WTC11 (cell line): ENCODE measurements around the gene ABHD3. TPM values are rescaled to one million over a fixed set of nuclear protein-coding genes. Genes with fewer than 3 reads are reported as not detected.

ENCODE experiments used
- ATAC-seq: fragments of 200-7000 bp; cut with Tn5 transposase; 2 replicates; pipeline ENCODE4 v1.10.0; 2021; ENCODE audit warnings: mild to moderate bottlenecking, moderate library complexity
- CTCF ChIA-PET: fragments of 300-600 bp; sonication (Branson Sonifier 250); formaldehyde crosslinking; loops from one replicate; lab custom pipeline; 2021; ENCODE audit warnings: antibody characterized with exemption; lab: Charles Lee
- POLR2A ChIA-PET: fragments of 350-600 bp; sonication (Branson Sonifier 250); formaldehyde crosslinking; loops from one replicate; lab custom pipeline; 2021; ENCODE audit warnings: antibody characterized with exemption; lab: Charles Lee
- DNase-seq: peaks from one replicate; pipeline ENCODE4 v3.0.0; 2021; ENCODE audit warnings: low spot score
- H3K27ac Mint-ChIP-seq: 2 replicates; pipeline ENCODE4 v1.8.0; 2021; ENCODE audit warnings: mixed read lengths
- H3K27me3 Mint-ChIP-seq: 2 replicates; pipeline ENCODE4 v1.8.0; 2021; ENCODE audit warnings: low read depth, mild to moderate bottlenecking, moderate library complexity, mixed read lengths
- H3K36me3 Mint-ChIP-seq: 2 replicates; pipeline ENCODE4 v1.8.0; 2021; ENCODE audit warnings: mixed read lengths
- H3K4me1 Mint-ChIP-seq: 2 replicates; pipeline ENCODE4 v1.8.0; 2022; ENCODE audit warnings: mixed read lengths
- H3K4me3 Mint-ChIP-seq: 2 replicates; pipeline ENCODE4 v1.8.0; 2021; ENCODE audit warnings: mild to moderate bottlenecking, moderate library complexity, mixed read lengths
- H3K9me3 Mint-ChIP-seq: 2 replicates; pipeline ENCODE4 v1.8.0; 2021; ENCODE audit warnings: mixed read lengths
- ATF3 ChIP-seq: sonication (generic); formaldehyde crosslinking; conservative IDR thresholded peaks from 2 replicates; pipeline ENCODE4 v1.8.1; 2022; ENCODE audit warnings: mild to moderate bottlenecking, missing genetic modification reagents
- ATF6 ChIP-seq: sonication (generic); formaldehyde crosslinking; IDR thresholded peaks from 2 replicates; pipeline ENCODE4 v1.8.1; 2023; ENCODE audit warnings: mild to moderate bottlenecking, missing genetic modification reagents
- EMX1 ChIP-seq: fragments of 250-450 bp; sonication (Bioruptor Pico); IDR thresholded peaks from 2 replicates; pipeline ENCODE4 v1.8.0; 2021; ENCODE audit warnings: mild to moderate bottlenecking
- HMGA2 ChIP-seq: fragments of 250-450 bp; sonication (Bioruptor Pico); IDR thresholded peaks from 2 replicates; pipeline ENCODE4 v1.4.0; 2021; ENCODE audit warnings: mild to moderate bottlenecking, moderate library complexity
- IRF1 ChIP-seq: sonication (generic); formaldehyde crosslinking; IDR thresholded peaks from 2 replicates; pipeline ENCODE4 v1.8.0; 2023; ENCODE audit warnings: missing genetic modification reagents
- NFATC4 ChIP-seq: fragments of 250-450 bp; sonication (Bioruptor Pico); IDR thresholded peaks from 2 replicates; pipeline ENCODE4 v1.9.0; 2021; ENCODE audit warnings: mild to moderate bottlenecking
- NFYB ChIP-seq: sonication (generic); formaldehyde crosslinking; conservative IDR thresholded peaks from 2 replicates; pipeline ENCODE4 v1.8.0; 2022; ENCODE audit warnings: low read depth, missing genetic modification reagents
- PREB ChIP-seq: sonication (generic); formaldehyde crosslinking; IDR thresholded peaks from 2 replicates; pipeline ENCODE4 v1.8.1; 2022; ENCODE audit warnings: mild to moderate bottlenecking, missing genetic modification reagents, moderate library complexity, borderline replicate concordance
- TCF7 ChIP-seq: sonication (generic); formaldehyde crosslinking; IDR thresholded peaks from 2 replicates; pipeline ENCODE4 v1.8.0; 2022; ENCODE audit warnings: mild to moderate bottlenecking, low read depth, missing genetic modification reagents, moderate library complexity
- TEAD1 ChIP-seq: sonication (generic); formaldehyde crosslinking; IDR thresholded peaks from 2 replicates; pipeline ENCODE4 v1.8.0; 2022; ENCODE audit warnings: mild to moderate bottlenecking, missing genetic modification reagents
- ZNF416 ChIP-seq: fragments of 250-450 bp; sonication (Bioruptor Pico); IDR thresholded peaks from 2 replicates; pipeline ENCODE4 v1.9.0; 2021; ENCODE audit warnings: mild to moderate bottlenecking, inconsistent platforms
- ZNF425 ChIP-seq: fragments of 250-450 bp; sonication (Bioruptor Pico); conservative IDR thresholded peaks from 2 replicates; pipeline ENCODE4 v1.9.0; 2021; ENCODE audit warnings: mild to moderate bottlenecking
- total RNA-seq: library from RNA; stranded (reverse); gene quantifications from 3 replicates; pipeline ENCODE4 v1.2.3, GENCODE V29; 2021
- TF ChIP-seq, protein P1 (sequence below): sonication (generic); formaldehyde crosslinking; IDR thresholded peaks from 2 replicates; pipeline ENCODE4 v1.8.1; 2023; ENCODE audit warnings: mild to moderate bottlenecking, moderate library complexity, missing genetic modification reagents
- TF ChIP-seq, protein P2 (sequence below): sonication (generic); formaldehyde crosslinking; IDR thresholded peaks from 2 replicates; pipeline ENCODE4 v1.8.1; 2023; ENCODE audit warnings: mild to moderate bottlenecking, missing genetic modification reagents, moderate library complexity
- TF ChIP-seq, protein P3 (sequence below): fragments of 250-450 bp; sonication (Bioruptor Pico); IDR thresholded peaks from 2 replicates; pipeline ENCODE4 v2.1.2; 2022; ENCODE audit warnings: mild to moderate bottlenecking, moderate library complexity

The ABHD3 gene
- total RNA-seq, 1 experiment from 2014 or later: 11.1 TPM

DNA sequence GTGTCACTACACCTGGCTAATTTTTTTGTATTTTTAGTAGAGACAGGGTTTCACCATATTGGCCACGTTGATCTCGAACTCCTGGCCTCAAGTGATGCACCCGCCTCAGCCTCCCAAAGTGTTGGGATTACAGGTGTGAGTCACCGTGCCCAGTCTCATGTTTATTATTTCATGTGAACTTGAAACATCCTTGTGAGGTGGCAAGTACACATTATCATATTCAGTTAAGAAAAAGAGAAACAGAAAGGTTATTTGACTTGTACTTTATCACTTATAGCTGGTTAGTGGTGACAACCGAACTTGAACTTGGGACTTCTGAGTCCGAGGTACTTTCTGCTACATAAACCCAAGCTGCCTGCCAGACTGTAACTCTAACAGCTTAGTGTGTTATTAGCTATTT, 24.4 kb downstream of the ABHD3 start:
- H3K36me3 Mint-ChIP-seq: no peaks in the 10 kb centered on the region
- CTCF ChIA-PET: no interaction called here
- H3K4me3 Mint-ChIP-seq: no peak overlapping the region
- H3K27ac Mint-ChIP-seq: no peak overlapping the region
- no peak for ATAC-seq
- TF ChIP-seq, protein P1, sequence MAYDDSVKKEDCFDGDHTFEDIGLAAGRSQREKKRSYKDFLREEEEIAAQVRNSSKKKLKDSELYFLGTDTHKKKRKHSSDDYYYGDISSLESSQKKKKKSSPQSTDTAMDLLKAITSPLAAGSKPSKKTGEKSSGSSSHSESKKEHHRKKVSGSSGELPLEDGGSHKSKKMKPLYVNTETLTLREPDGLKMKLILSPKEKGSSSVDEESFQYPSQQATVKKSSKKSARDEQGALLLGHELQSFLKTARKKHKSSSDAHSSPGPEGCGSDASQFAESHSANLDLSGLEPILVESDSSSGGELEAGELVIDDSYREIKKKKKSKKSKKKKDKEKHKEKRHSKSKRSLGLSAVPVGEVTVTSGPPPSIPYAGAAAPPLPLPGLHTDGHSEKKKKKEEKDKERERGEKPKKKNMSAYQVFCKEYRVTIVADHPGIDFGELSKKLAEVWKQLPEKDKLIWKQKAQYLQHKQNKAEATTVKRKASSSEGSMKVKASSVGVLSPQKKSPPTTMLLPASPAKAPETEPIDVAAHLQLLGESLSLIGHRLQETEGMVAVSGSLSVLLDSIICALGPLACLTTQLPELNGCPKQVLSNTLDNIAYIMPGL (CRISPR knock-in tag): no peak
- TF ChIP-seq PREB (CRISPR knock-in tag) (no peak), ATF6 (CRISPR knock-in tag) (no peak), ZNF425 (CRISPR knock-in tag) (no peak), NFATC4 (CRISPR knock-in tag) (no peak), NFYB (CRISPR knock-in tag) (no peak), ZNF416 (CRISPR knock-in tag) (no peak), EMX1 (CRISPR knock-in tag) (no peak), HMGA2 (CRISPR knock-in tag) (no peak), TCF7 (CRISPR knock-in tag) (no peak), TEAD1 (no peak), IRF1 (CRISPR knock-in tag) (no peak), ATF3 (no peak)
- TF ChIP-seq, protein P2, sequence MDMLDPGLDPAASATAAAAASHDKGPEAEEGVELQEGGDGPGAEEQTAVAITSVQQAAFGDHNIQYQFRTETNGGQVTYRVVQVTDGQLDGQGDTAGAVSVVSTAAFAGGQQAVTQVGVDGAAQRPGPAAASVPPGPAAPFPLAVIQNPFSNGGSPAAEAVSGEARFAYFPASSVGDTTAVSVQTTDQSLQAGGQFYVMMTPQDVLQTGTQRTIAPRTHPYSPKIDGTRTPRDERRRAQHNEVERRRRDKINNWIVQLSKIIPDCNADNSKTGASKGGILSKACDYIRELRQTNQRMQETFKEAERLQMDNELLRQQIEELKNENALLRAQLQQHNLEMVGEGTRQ (CRISPR knock-in tag): no peak
- TF ChIP-seq, protein P3, sequence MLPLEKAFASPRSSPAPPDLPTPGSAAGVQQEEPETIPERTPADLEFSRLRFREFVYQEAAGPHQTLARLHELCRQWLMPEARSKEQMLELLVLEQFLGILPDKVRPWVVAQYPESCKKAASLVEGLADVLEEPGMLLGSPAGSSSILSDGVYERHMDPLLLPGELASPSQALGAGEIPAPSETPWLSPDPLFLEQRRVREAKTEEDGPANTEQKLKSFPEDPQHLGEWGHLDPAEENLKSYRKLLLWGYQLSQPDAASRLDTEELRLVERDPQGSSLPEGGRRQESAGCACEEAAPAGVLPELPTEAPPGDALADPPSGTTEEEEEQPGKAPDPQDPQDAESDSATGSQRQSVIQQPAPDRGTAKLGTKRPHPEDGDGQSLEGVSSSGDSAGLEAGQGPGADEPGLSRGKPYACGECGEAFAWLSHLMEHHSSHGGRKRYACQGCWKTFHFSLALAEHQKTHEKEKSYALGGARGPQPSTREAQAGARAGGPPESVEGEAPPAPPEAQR (CRISPR knock-in tag): no peak
- TF ChIP-seq, all 79 proteins: peak for 0
- no peaks in the 10 kb centered on the region for H3K27me3 Mint-ChIP-seq
- no peaks in the 10 kb centered on the region for H3K9me3 Mint-ChIP-seq
- H3K4me1 Mint-ChIP-seq: peaks cover 4% of the 10 kb centered on the region; the same call in 1 of the 2 replicates
- POLR2A ChIA-PET: no interaction called here
- no peak for DNase-seq
